HG02970 (cell line): Measurements from ENCODE around the gene ARHGAP4.

ENCODE experiments used
- ATAC-seq: cut with Tn5 transposase; IDR thresholded peaks from one replicate; pipeline ENCODE4 v1.9.1; 2021; ENCODE audit warnings: mild to moderate bottlenecking, moderate library complexity, moderate number of reproducible peaks; ENCODE audit not compliant: unreplicated experiment, low FRiP score

Gene ARHGAP4

GRCh38 chrX:153908219-153908860, 17.7 kb downstream of the ARHGAP4 start:
- ATAC-seq, result no peak

- no peak for ATAC-seq
These were observed 18.6 kb downstream of the ARHGAP4 start for GRCh38 chrX:153907456-153907855.

- ATAC-seq, result no peak
These were observed 19.7 kb downstream of the ARHGAP4 start for GRCh38 chrX:153906126-153906917.

- no peak for ATAC-seq
These were observed 20.5 kb downstream of the ARHGAP4 start for GRCh38 chrX:153905481-153906095.

- ATAC-seq, result no peak
These were observed 21.8 kb downstream of the ARHGAP4 start, which contains the start of gene AVPR2 for GRCh38 chrX:153903991-153904957. Gene AVPR2 (plus strand): TSS chrX:153904673. CDS start chrX:153905146, 473 bp downstream.

- ATAC-seq, result no peak
These were observed 22.7 kb downstream of the ARHGAP4 start for GRCh38 chrX:153903238-153903980.

- no peak for ATAC-seq
These were observed 23.7 kb downstream of the ARHGAP4 start for GRCh38 chrX:153902385-153902784.

GRCh38 chrX:153901753-153902140, 24.3 kb downstream of the ARHGAP4 start:
- ATAC-seq, result no peak

GRCh38 chrX:153900831-153901752, 25.0 kb downstream of the ARHGAP4 start:
- ATAC-seq, result peak; percentile 69

GRCh38 chrX:153897899-153898298, 28.2 kb downstream of the ARHGAP4 start:
- no peak for ATAC-seq

- no peak for ATAC-seq
These were observed 36.9 kb downstream of the ARHGAP4 start for GRCh38 chrX:153889123-153889522.

- no peak for ATAC-seq
These were observed 37.7 kb downstream of the ARHGAP4 start for GRCh38 chrX:153888344-153888743.

- no peak for ATAC-seq
These were observed 38.7 kb downstream of the ARHGAP4 start for GRCh38 chrX:153887385-153887784.

GRCh38 chrX:153886915-153887314, 39.1 kb downstream of the ARHGAP4 start:
- no peak for ATAC-seq

GRCh38 chrX:153885968-153886903, 39.8 kb downstream of the ARHGAP4 start, which contains the start of gene L1CAM:
Gene L1CAM (minus strand): TSS chrX:153886173. CDS start chrX:153875836, 10,337 bp downstream.
- ATAC-seq, result no peak

- no peak for ATAC-seq
These were observed 40.8 kb downstream of the ARHGAP4 start for GRCh38 chrX:153885208-153885787.

- no peak for ATAC-seq
These were observed 41.5 kb downstream of the ARHGAP4 start for GRCh38 chrX:153884590-153884989.
